Measurements from ENCODE around the gene BTG4. TPM values are rescaled to one million over a fixed set of nuclear protein-coding genes. Genes with fewer than 3 reads are reported as not detected.

The BTG4 gene
- total RNA-seq, 1 experiment from 2014 or later, result not detected

- Histone ChIP-seq H3K9ac (ENCODE audit: low read length) (no peak overlapping the region), H3K4me2 (ENCODE audit: low read length) (no peak overlapping the region), H3K27me3 (ENCODE audit: insufficient read depth, low read length) (no peaks in the 10 kb centered on the region), H2AFZ (ENCODE audit: low read depth, low read length, poor library complexity, severe bottlenecking) (no peak overlapping the region), H3K79me2 (ENCODE audit: insufficient read depth, low read length) (no peaks in the 10 kb centered on the region), H3K4me1 (ENCODE audit: control insufficient read depth in 1 of 2, insufficient read depth in 2 of 2, low read length in 2 of 2) (no peaks in the 10 kb centered on the region), H4K20me1 (ENCODE audit: insufficient read depth) (no peaks in the 10 kb centered on the region), H3K9me3 (ENCODE audit: control insufficient read depth in 1 of 2, insufficient read depth in 1 of 2, low read depth in 1 of 2, low read length in 2 of 2) (no peaks in the 10 kb centered on the region), H3K9me2 (ENCODE audit: insufficient read depth) (no peaks in the 10 kb centered on the region), H3K4me3 (replicated peaks in 1 of 2; ENCODE audit: low read depth in 1 of 2, low read length in 2 of 2) (no peak overlapping the region), H3K27ac (ENCODE audit: low read depth, low read length) (no peak overlapping the region), H3K36me3 (ENCODE audit: control insufficient read depth in 1 of 2, insufficient read depth in 2 of 2, low read length in 2 of 2) (no peaks in the 10 kb centered on the region)
- RAD21 ChIA-PET (ENCODE audit: low non-redundant PET in 1 of 2, low total read pairs in 2 of 2, uncharacterized antibody in 2 of 2, unreplicated experiment in 2 of 2), result no interaction called here
- no peak for ATAC-seq
- CTCF ChIA-PET, result interaction anchor here (1.1 kb wide), 1 partner anchor 325 kb away, joined by 3 read pairs; no protein-coding TSS in a partner anchor
- TF ChIP-seq JUND (IDR thresholded peaks at IDR 0.05), result no peak
- TF ChIP-seq RAD21 (IDR thresholded peaks at IDR 0.05; ENCODE audit: low read depth), result no peak
- no peak for TF ChIP-seq EGR1 (IDR thresholded peaks at IDR 0.05; ENCODE audit: low read depth)
- no peak for TF ChIP-seq ZFX (IDR thresholded peaks at IDR 0.05)
- TF ChIP-seq SRF (IDR thresholded peaks at IDR 0.05; ENCODE audit: low read depth), result no peak
- no peak for TF ChIP-seq EZH2phosphoT487 (IDR thresholded peaks at IDR 0.05; ENCODE audit: borderline replicate concordance)
- POLR2A ChIA-PET, result no interaction called here
- no TSS peak for BruUV-seq (replicated peaks)
- intact Hi-C loops (cut with micrococcal nuclease), result no loop called here
- no peak for DNase-seq (ENCODE audit: low read depth, low spot score)
Observed at GRCh38 chr11:111452146-111452545, 60.0 kb downstream of the BTG4 start.

- no peak overlapping the region for H2AFZ ChIP-seq (ENCODE audit: low read depth, low read length, poor library complexity, severe bottlenecking)
- H3K4me2 ChIP-seq (ENCODE audit: low read length), result no peak overlapping the region
- H3K36me3 ChIP-seq (ENCODE audit: control insufficient read depth in 1 of 2, insufficient read depth in 2 of 2, low read length in 2 of 2), result no peaks in the 10 kb centered on the region
- BruUV-seq (replicated peaks), result no TSS peak
- TF ChIP-seq YY1 (IDR thresholded peaks at IDR 0.05; ENCODE audit: extremely low read depth, insufficient replicate concordance, low read depth, low read length), result no peak
- no peak overlapping the region for H3K4me3 ChIP-seq (replicated peaks in 1 of 2; ENCODE audit: low read depth in 1 of 2, low read length in 2 of 2)
- no peak for DNase-seq (ENCODE audit: low read depth, low spot score)
- no peaks in the 10 kb centered on the region for H3K27me3 ChIP-seq (ENCODE audit: insufficient read depth, low read length)
- no peaks in the 10 kb centered on the region for H3K79me2 ChIP-seq (ENCODE audit: insufficient read depth, low read length)
- no peak overlapping the region for H3K9ac ChIP-seq (ENCODE audit: low read length)
- no peaks in the 10 kb centered on the region for H3K9me3 ChIP-seq (ENCODE audit: control insufficient read depth in 1 of 2, insufficient read depth in 1 of 2, low read depth in 1 of 2, low read length in 2 of 2)
- ChIA-PET CTCF (interaction anchor here (0.7 kb wide), 1 partner anchor 10 kb away, joined by 3 read pairs; no protein-coding TSS in a partner anchor), RAD21 (ENCODE audit: low non-redundant PET in 1 of 2, low total read pairs in 2 of 2, uncharacterized antibody in 2 of 2, unreplicated experiment in 2 of 2) (no interaction called here), POLR2A (no interaction called here)
- no peak for ATAC-seq
- H3K4me1 ChIP-seq (ENCODE audit: control insufficient read depth in 1 of 2, insufficient read depth in 2 of 2, low read length in 2 of 2), result peaks cover 0 to 7% of the 10 kb centered on the region in 2 experiments; a peak in 2 of 4 replicates
- no peaks in the 10 kb centered on the region for H3K9me2 ChIP-seq (ENCODE audit: insufficient read depth)
- no peaks in the 10 kb centered on the region for H4K20me1 ChIP-seq (ENCODE audit: insufficient read depth)
- intact Hi-C loops (cut with micrococcal nuclease), result no loop called here
- no peak overlapping the region for H3K27ac ChIP-seq (ENCODE audit: low read depth, low read length)
Observed at GRCh38 chr11:111450480-111451320, 61.5 kb downstream of the BTG4 start.

All from HCT116 (cell line).